ENCODE measurements around the gene ADIPOR1. TPM values are rescaled to one million over a fixed set of nuclear protein-coding genes. Genes with fewer than 3 reads are reported as not detected.

The ADIPOR1 gene
- total and polyA plus RNA-seq, 10 donors: 34.0 to 167 (median 98.2) TPM

DNA sequence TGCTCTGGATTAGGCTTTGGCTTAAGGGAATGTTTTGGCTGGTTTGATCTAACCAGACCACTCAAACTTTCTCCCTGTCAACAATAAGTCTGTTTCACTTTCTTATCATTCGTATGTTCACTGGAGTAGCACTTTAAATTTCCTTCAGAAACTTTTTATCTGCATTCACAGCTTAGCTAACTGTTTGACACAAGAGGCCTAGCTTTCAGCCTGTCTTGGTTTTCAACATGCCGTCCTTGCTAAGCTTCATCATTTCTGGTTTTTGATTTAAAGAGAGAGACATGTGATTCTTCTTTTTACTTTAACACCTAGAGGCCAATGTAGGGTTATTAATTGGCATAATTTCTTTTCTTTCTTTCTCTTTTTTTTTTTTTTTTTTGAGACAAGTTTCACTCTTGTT, 23.8 kb upstream of the ADIPOR1 start:
- H3K27me3 ChIP-seq (replicated peaks in 1 of 7): no peaks in the 10 kb centered on the region
- no peak for DNase-seq
- H3K9me3 ChIP-seq: no peaks in the 10 kb centered on the region
- H3K4me1 ChIP-seq: peaks cover 0 to 6% (median 0%) of the 10 kb centered on the region in 6 donors
- 58 to 67% (median 64%) methylated on average over 2 of the region's 2 CpGs for WGBS, 5 donors
- H3K27ac ChIP-seq: no peak overlapping the region
- H3K4me3 ChIP-seq: no peak overlapping the region
- no peaks in the 10 kb centered on the region for H3K36me3 ChIP-seq
- intact Hi-C loops (cut with DNase I; ENCODE audit: low total_unique reads): no loop called here
- TF ChIP-seq, protein P1, sequence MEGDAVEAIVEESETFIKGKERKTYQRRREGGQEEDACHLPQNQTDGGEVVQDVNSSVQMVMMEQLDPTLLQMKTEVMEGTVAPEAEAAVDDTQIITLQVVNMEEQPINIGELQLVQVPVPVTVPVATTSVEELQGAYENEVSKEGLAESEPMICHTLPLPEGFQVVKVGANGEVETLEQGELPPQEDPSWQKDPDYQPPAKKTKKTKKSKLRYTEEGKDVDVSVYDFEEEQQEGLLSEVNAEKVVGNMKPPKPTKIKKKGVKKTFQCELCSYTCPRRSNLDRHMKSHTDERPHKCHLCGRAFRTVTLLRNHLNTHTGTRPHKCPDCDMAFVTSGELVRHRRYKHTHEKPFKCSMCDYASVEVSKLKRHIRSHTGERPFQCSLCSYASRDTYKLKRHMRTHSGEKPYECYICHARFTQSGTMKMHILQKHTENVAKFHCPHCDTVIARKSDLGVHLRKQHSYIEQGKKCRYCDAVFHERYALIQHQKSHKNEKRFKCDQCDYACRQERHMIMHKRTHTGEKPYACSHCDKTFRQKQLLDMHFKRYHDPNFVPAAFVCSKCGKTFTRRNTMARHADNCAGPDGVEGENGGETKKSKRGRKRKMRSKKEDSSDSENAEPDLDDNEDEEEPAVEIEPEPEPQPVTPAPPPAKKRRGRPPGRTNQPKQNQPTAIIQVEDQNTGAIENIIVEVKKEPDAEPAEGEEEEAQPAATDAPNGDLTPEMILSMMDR (IDR thresholded peaks at IDR 0.05 in 8 of 11, conservative IDR thresholded peaks at IDR 0.05 in 3 of 11): no peak
- TF ChIP-seq POLR2AphosphoS5 (IDR thresholded peaks at IDR 0.05) (no peak), POLR2A (IDR thresholded peaks at IDR 0.05) (no peak)

DNA sequence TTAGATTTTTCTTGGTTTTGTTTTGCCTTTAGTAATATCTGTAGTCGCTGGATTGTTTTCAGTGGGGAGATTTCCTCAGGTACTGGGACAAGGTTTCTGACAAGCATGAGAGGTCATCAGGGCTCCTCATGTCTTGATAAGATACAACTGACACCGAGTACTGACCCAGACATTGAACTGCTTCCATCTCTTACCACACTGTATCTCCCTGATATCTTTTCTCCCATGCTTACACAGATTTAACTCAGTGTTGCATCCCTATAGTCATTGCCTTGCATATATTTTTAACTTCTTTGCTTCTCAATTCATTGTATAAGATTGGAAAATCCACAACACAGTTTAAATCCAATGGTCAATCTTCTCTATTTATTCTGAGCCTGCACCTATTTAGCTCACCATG, 21.3 kb upstream of the ADIPOR1 start:
- H3K27me3 ChIP-seq (replicated peaks in 1 of 7): no peaks in the 10 kb centered on the region
- DNase-seq: no peak
- WGBS, 5 donors: 85 to 92% (median 86%) methylated on average over 2 of the region's 2 CpGs
- no peak overlapping the region for H3K4me3 ChIP-seq
- TF ChIP-seq, protein P1 (IDR thresholded peaks at IDR 0.05 in 8 of 11, conservative IDR thresholded peaks at IDR 0.05 in 3 of 11): no peak
- no peak for TF ChIP-seq POLR2A (IDR thresholded peaks at IDR 0.05)
- TF ChIP-seq POLR2AphosphoS5 (IDR thresholded peaks at IDR 0.05): no peak
- H3K36me3 ChIP-seq: no peaks in the 10 kb centered on the region
- no peaks in the 10 kb centered on the region for H3K9me3 ChIP-seq
- peaks cover 0 to 10% (median 0%) of the 10 kb centered on the region in 6 donors for H3K4me1 ChIP-seq
- intact Hi-C loops (cut with DNase I; ENCODE audit: low total_unique reads): no loop called here
- no peak overlapping the region for H3K27ac ChIP-seq

DNA sequence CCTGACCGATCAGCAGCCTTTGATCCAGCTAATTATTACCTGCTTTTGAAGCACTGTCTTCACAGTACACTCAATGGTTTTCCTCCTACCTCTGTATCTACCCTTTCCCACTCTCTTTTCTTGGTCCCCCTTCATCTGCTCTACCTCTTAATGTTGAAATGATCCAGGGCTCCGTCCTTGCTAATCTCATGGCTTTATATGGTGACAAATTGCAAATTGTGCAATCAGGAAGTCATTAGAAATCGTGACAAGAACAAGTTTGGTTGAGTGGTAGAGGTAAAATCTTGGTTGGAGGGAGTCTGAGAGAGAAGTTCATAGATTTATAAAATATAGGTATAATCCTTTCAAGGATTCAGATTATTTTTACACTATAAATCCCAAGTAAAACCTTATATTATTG, 18.5 kb upstream of the ADIPOR1 start:
- no peaks in the 10 kb centered on the region for H3K27me3 ChIP-seq (replicated peaks in 1 of 7)
- intact Hi-C loops (cut with DNase I; ENCODE audit: low total_unique reads): no loop called here
- TF ChIP-seq, protein P1 (IDR thresholded peaks at IDR 0.05 in 8 of 11, conservative IDR thresholded peaks at IDR 0.05 in 3 of 11): no peak
- TF ChIP-seq POLR2AphosphoS5 (IDR thresholded peaks at IDR 0.05) (no peak), POLR2A (IDR thresholded peaks at IDR 0.05) (no peak)
- H3K9me3 ChIP-seq: no peaks in the 10 kb centered on the region
- H3K27ac ChIP-seq: no peak overlapping the region
- H3K36me3 ChIP-seq: no peaks in the 10 kb centered on the region
- DNase-seq: no peak
- no peak overlapping the region for H3K4me3 ChIP-seq
- 30 to 43% (median 37%) methylated on average over 3 of the region's 3 CpGs for WGBS, 5 donors
- H3K4me1 ChIP-seq: peaks cover 0 to 6% (median 0%) of the 10 kb centered on the region in 6 donors

DNA sequence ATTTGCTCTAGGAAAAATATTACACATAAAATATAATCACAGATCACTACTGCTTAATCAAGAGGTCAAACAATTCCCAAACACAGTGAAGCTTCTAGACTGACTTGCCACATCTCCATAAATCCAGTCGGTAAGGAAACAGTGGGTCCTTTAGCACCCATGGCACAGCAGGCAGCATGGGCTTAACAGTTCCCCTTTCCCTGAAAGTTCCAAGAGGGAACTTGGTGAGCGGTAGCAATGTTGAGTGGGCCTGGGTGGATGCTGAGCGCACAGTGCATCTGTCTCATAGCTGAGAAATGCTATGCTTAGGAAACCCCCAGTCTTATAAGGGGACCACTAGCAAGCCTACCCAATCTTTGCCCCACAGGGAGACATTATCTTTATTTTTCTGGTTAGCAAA, 16.7 kb upstream of the ADIPOR1 start:
- H3K9me3 ChIP-seq: no peaks in the 10 kb centered on the region
- intact Hi-C loops (cut with DNase I; ENCODE audit: low total_unique reads): no loop called here
- H3K4me1 ChIP-seq: peaks cover 0 to 12% (median 1%) of the 10 kb centered on the region in 6 donors
- no peaks in the 10 kb centered on the region for H3K27me3 ChIP-seq (replicated peaks in 1 of 7)
- 88 to 91% (median 89%) methylated on average over 3 of the region's 3 CpGs for WGBS, 5 donors
- no peaks in the 10 kb centered on the region for H3K36me3 ChIP-seq
- no peak for TF ChIP-seq POLR2A (IDR thresholded peaks at IDR 0.05)
- TF ChIP-seq POLR2AphosphoS5 (IDR thresholded peaks at IDR 0.05): no peak
- TF ChIP-seq, protein P1 (IDR thresholded peaks at IDR 0.05 in 8 of 11, conservative IDR thresholded peaks at IDR 0.05 in 3 of 11): no peak
- H3K27ac ChIP-seq: no peak overlapping the region
- DNase-seq: no peak
- no peak overlapping the region for H3K4me3 ChIP-seq

Data from spleen (tissue), 11 donors.